HCT116 (cell line): ENCODE data around the gene KRTAP10-1.

Source experiments
- EZH2 ChIP-seq: fragments of 200-600 bp; sonication (generic); IDR thresholded peaks from 2 replicates; pipeline ENCODE4 v1.6.1; 2017; ENCODE audit warnings: antibody characterized with exemption, mixed run types
- EZH2phosphoT487 ChIP-seq: fragments of 200-600 bp; IDR thresholded peaks from 2 replicates; pipeline ENCODE4 v1.6.1; 2018; ENCODE audit warnings: antibody characterized with exemption, borderline replicate concordance
- POLR2A ChIP-seq: IDR thresholded peaks from 2 replicates; pipeline ENCODE4 v1.7.0; 2011; ENCODE audit warnings: borderline replicate concordance; ENCODE audit not compliant: insufficient read depth, insufficient read length; ENCODE audit errors: extremely low read depth
- POLR2AphosphoS5 ChIP-seq: IDR thresholded peaks from 2 replicates; pipeline ENCODE4 v1.6.1; 2011; ENCODE audit warnings: mild to moderate bottlenecking, low read depth, low read length, moderate library complexity
- RAD21 ChIP-seq: IDR thresholded peaks from 2 replicates; pipeline ENCODE4 v1.6.1; 2012; ENCODE audit warnings: low read depth, mild to moderate bottlenecking
- TCF7L2 ChIP-seq: IDR thresholded peaks from 2 replicates; pipeline ENCODE4 v1.7.0; 2011; ENCODE audit warnings: borderline replicate concordance, inconsistent platforms; ENCODE audit not compliant: insufficient read depth, insufficient read length; ENCODE audit errors: extremely low read depth
- TF ChIP-seq, protein P1 (sequence below), 3 experiments: fragments of 200-600 bp in 1 of 3; sonication (generic) in 1 of 3; IDR thresholded peaks in 2 of 3; conservative IDR thresholded peaks in 1 of 3; 2 replicates each; pipeline ENCODE4 v1.5.1; 2012 to 2017; ENCODE audit warnings: low read depth in 2 of 3, low read length in 2 of 3, antibody characterized with exemption in 1 of 3, borderline replicate concordance in 1 of 3, control low read depth in 1 of 3, mild to moderate bottlenecking in 1 of 3, mixed read lengths in 1 of 3, mixed run types in 1 of 3, moderate library complexity in 1 of 3; ENCODE audit not compliant: insufficient read depth in 1 of 3
- TF ChIP-seq, protein P2 (sequence below): IDR thresholded peaks from 2 replicates; pipeline ENCODE4 v1.6.1; 2012

DNA sequence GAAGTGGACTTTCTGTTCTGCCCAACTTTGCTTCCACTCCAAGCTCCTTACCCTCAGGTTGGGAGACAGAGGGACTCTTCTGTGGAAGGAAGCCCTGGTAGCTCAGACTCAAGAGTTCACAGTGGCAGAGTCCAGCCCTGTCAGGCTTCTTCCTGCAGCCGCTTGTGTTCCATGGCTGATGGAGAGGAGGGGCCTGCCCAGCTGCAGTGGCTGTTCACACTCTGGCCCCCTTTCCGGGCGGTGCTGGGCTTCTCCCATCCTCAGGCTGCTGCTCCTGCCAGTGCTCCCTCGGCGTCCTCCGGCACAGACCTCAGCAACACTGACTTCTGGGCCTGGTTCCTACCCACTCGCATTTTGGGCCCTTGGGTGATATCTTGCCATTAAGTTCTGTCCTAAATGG lies 4.0 kb downstream of the KRTAP10-1 start:
- TF ChIP-seq EZH2phosphoT487 (no peak), POLR2A (no peak), RAD21 (no peak), POLR2AphosphoS5 (no peak), EZH2 (no peak), TCF7L2 (no peak)
- TF ChIP-seq, protein P1, sequence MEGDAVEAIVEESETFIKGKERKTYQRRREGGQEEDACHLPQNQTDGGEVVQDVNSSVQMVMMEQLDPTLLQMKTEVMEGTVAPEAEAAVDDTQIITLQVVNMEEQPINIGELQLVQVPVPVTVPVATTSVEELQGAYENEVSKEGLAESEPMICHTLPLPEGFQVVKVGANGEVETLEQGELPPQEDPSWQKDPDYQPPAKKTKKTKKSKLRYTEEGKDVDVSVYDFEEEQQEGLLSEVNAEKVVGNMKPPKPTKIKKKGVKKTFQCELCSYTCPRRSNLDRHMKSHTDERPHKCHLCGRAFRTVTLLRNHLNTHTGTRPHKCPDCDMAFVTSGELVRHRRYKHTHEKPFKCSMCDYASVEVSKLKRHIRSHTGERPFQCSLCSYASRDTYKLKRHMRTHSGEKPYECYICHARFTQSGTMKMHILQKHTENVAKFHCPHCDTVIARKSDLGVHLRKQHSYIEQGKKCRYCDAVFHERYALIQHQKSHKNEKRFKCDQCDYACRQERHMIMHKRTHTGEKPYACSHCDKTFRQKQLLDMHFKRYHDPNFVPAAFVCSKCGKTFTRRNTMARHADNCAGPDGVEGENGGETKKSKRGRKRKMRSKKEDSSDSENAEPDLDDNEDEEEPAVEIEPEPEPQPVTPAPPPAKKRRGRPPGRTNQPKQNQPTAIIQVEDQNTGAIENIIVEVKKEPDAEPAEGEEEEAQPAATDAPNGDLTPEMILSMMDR (IDR thresholded peaks at IDR 0.05 in 2 of 3, conservative IDR thresholded peaks at IDR 0.05 in 1 of 3; ENCODE audit: borderline replicate concordance in 1 of 3, insufficient read depth in 1 of 3, low read depth in 2 of 3, low read length in 2 of 3) = no peak
- TF ChIP-seq, protein P2, sequence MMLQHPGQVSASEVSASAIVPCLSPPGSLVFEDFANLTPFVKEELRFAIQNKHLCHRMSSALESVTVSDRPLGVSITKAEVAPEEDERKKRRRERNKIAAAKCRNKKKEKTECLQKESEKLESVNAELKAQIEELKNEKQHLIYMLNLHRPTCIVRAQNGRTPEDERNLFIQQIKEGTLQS = no peak
